GM19463 (cell line): Measurements from ENCODE around the gene RERE.

Source experiments
- ATAC-seq: cut with Tn5 transposase; IDR thresholded peaks from one replicate; pipeline ENCODE4 v1.9.1; 2021; ENCODE audit warnings: mild to moderate bottlenecking, moderate library complexity; ENCODE audit not compliant: unreplicated experiment

The RERE gene

DNA sequence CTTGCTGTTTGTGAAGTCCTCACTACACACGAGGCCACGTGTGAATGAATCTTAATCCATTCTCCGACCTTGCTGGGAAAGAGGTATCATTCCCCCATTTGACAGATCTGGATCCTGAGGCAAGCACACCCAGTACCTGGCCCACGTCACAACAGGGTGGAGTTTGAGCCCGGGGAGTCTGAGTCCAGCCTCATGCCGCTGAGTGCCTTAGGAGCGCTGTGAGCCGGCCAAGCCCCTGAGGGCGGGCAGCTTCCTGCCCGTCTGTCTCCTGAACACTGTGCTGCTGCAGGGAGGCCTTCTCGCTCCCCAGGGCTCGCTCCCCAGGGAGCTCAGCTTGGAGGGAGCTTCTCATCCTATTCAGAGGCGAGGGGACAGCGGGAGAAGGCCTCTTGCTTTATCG is 469.8 kb downstream of the RERE start:
- no peak for ATAC-seq

DNA sequence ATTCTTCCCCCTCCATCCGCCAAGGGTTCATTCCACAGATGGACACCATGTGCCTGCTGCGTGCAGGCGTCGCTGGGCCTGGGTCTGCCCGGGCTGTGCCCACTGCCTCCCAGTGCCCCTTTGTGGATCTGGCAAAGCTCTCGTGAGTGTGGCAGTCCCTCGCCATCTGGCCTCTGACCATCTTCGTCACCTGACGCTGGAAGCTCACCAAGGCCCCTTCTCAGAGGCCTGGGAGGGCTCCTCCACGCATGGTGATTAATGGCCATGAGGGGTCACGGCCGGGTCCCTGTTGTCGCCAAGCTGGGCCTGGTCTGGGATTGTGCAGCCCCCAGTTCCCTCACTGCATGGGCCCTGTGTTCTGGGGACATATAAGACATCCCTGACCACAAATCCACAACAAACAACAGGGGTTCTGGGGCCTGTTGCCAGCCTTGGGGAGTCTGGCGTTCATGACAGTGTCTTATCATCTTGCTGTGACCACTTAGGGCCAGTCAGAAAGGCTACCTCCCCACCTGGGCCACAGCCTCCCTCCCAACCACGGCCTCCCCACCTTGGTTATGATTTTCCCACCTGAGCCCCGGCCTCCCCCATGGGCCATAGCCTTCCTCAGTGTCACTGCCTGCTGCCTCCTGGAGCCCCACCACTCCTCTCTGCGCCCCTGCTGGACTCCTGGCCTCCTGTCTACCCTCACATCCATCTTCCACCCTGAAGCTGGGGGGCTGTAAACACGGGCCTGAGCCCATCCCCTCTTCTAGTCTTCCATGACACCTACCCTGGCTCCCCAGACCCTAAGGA is 471.6 kb downstream of the RERE start:
- ATAC-seq: no peak

DNA sequence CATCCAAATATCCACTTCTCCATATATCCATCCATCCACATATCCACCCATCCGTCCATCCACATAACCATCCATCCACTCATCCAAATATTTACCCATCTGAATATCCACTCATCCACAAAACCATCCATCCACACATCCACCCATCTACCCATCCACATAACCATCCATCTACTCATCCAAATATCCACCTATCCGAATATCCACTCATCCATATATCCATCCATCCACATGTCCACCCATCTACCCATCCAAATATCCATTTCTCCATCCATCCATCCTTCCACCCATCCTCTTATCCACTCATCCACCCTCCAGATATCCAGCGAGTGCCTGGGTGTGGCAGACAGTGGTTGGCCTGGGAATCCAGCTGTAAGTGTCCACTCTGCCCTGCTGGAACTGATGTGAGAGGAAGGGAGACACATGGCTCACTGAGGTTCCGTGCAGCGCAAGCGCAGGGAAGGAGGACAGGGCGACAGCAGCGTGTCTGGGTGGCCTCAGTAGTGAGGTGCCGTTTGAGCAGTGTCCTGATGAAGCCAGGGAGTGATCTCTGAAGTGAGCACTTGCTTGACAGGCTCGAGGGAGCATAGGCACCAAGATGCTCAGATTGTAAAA is 472.4 kb downstream of the RERE start:
- ATAC-seq: no peak

DNA sequence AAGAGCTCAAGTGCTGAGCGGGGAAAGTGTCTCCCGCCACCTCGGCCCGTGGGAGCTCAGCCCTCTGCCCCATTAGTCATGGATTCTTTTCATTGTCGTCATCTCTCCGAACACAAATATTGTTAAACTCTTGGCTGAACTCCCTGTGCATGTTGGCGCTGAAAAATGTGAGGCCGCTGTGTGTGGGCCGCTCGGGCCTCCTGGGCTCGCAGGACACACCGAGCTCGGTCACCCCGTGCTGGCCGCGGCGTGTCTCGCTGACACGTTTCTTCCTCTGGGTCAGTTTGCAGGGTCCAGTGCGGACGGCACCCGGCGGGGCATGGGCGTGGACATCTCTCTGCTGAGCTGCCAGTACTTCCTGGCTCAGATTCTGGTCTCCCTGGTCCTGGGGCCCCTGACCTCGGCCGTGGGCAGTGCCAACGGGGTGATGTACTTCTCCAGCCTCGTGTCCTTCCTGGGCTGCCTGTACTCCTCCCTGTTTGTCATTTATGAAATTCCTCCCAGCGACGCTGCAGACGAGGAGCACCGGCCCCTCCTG is 473.9 kb downstream of the RERE start:
- ATAC-seq: no peak

DNA sequence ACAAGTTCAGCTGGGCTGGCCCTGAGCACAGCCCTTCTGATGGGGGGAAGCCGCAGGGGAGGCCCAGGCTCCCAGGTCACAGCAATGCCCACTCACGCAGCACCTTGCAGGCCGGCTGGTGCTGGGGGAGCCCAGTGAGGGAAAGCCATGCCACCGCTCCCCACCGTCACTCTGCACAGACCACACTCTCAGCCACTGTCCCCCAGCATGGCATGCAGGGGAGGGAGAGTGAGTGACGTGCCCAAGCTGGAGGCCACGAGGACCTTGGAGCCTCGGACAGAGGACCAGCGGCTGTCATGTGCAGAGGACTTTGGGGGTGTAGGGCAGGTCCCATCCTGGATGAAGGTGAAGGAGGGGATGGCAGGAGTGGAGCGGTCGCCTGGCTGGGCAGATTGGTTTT is 474.4 kb downstream of the RERE start:
- ATAC-seq: no peak

DNA sequence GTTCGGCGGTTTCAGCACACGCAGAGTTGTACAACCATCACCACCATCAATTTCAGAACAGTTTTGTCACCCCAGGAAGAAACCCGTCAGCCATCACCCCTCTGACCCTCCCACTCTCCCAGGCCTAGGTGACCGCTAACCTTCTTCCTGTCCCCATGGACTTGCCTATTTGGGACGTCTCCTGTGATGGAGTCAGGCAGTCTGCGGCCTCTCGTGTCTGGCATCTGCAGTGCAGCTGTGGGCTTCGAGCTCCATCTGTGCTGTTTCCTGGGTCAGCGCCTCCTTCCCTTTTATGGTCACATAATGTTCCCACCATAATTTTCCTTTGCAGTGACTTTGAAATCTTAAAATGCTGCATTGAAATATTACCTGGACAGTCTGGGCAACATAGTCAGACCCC is 475.1 kb downstream of the RERE start:
- ATAC-seq: no peak

DNA sequence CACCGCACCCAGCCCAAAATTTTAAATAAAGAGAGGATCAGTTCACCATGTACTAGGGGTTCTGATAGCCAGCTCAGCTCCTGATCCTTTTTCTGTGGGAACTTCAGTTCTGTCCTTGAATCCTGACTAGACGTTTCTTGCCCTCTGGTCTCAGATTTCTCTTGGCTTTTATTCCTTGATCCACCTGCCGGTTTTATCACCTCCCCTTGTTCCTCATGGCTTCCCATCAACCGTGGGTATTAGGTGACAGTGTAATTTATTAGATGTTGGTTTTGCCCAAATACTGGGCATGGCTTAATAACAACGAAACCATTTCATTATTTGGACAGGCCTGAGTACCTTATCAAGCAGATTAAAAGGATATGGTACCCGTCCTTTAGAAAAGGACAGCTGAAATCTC is 477.0 kb downstream of the RERE start:
- no peak for ATAC-seq

DNA sequence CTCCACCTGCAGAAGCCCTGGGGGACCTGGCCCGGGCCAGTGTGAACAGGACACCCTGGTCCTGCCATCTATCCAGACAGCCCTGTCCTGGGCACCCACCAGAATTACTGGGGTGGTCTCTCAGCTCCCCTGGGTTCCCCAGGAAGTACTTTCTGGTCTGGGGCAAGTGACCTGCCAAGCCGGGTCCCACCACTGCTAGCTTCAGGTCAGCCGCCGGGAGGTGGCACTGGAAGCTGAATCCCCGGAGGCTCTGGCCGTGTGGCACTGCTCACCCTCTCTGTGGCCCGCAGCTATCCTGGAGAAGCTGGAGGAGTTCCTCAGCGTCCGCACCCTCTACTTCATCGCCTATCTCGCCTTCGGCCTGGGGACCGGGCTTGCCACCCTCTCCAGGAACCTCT is 478.2 kb downstream of the RERE start:
- ATAC-seq: no peak

DNA sequence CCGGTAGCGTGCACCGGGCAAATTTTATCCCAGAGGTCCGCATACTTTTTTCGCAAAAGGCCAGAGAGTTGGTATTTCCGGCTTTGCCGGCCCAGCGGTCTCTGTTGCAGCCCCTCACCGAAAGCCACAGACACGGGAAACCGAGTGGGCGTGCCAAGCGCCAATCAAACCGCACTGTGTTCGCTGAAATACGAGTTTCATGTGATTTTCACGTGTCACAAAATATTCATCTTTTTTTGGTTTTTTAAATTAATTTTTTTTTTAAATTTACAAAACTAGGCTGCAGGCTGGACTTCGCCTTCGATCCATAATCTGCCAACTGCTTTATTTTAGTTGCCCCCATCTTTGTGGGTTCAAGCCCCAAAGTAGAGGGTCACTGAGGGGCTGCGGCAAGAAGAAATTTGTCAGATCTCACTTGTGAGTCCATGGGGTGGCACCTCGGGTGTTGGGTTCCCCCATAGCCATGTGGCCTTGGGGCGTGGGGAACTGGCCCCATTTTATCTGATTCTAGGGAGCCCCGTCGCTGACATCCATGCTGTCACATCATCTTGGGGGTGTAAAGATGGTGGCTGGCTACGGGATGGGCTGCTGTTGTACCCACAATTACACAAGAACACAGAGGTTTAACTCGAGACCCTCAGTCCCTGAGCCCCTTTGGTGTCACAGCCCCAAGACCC is 478.8 kb downstream of the RERE start:
- ATAC-seq: no peak

DNA sequence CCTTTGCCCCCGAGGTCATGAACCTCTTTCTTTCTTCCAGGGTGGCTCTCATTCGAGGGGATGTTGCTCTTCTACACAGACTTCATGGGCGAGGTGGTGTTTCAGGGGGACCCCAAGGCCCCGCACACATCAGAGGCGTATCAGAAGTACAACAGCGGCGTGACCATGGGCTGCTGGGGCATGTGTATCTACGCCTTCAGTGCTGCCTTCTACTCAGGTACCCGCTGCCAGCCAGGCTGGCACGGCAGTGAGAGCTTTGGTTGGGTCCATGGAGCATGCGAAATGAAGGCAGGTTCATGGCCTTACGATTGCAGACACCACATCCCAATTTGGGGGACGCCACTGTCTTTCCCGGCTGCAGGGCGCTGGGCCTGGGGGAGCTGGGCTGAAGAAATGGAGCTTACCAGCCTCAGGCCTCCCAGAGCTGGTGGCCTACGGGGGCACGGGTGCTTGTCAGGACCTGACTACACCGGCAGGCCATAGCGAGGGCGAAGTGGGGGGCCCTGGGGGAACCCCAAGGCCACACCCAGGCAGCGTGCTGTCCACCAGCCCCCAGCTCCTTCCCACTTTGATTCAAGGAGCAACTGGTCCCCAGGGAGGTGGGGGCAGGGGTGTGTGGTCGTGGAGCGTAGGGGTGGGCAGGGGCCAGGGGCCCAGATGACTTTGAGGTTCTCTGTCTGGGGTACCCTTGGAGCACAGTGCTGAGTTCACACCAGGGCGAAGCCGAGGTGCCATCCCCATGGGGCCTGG is 479.5 kb downstream of the RERE start:
- no peak for ATAC-seq

DNA sequence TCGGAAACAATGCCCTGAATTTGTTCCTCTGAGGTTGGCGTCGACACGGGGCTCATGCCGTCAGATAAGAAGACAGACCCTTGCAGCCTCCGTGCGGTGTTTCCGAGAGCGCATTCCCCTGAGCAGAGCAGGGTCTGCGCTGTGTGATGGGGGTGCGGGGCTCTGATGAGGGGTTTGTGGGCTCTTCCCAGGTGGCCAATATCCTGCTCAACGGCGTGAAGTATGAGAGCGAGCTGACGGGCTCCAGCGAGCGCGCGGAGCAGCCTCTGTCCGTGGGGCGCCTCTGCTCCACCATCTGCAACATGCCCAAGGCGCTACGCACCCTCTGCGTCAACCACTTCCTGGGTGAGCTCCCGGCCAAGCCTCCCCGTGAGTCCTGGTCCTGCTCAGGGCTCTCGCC is 482.2 kb downstream of the RERE start:
- ATAC-seq: no peak

DNA sequence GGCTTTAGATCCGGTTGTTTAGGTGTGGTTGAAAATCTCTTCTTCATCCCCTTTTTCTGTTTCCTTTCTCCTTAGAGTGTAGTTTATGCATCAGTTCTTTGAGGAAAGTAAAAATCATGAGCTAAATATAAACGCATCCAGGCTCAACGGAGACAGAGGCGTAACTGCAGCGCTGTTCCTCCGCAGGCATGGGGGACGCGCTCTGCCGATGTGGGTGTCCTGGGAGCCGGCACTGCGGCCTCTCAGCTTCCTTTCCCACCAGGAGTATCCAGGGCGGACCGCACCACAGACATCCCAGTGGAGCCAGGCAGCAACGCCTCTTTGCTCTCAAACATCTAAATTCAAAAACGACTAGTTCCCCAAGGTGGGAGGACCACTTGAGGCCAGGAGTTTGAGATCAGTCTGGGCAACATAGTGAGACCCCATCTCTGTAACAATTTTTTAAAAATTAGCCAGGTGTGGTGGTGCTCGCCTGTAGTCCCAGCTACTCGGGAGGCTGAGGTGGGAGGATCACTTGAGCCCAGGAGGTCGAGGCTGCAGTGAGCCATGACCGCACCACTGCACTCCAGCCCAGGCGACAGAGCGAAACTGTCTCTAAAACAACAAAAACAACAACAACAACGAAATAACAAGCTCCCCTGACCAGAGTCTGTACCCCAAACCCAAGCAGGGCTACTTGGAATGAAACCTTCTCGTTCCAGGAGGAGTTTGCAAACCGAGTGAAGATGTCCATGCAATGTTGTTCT is 483.2 kb downstream of the RERE start:
- ATAC-seq: no peak

DNA sequence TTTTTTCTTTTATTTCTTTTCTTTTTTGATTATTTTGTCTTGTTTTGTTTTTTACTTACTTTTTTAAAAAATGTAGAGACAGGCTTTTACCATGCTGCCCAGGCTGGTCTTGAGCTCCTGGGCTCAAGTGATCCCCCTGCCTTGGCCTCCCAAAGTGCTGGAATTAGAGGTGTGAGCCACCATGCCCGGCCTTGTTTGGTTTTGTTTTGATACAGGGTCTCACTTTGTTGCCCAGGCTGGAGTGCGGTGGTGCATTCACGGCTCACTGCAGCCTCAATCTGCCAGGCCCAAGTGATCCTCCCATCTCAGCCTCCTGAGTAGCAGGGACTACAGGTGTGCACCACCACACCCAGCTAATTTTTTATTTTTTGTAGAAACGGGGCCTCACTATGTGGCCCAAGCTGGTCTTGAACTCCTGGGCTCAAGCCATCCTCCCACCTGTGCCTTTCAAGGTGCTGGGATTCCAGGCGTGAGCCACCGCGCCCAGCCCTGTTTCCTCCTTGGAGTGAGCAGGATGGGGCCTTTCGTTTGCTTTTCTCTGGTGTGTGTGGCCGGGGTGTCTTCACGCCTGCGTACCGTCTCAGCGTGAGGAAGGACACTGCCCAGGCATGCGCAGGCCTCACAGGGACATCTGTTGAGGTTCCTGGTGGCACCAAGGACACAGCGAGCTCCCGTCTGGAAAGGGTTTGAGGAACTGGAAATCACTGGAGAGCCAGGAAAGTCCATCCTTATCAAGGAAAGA is 484.0 kb downstream of the RERE start:
- ATAC-seq: no peak

DNA sequence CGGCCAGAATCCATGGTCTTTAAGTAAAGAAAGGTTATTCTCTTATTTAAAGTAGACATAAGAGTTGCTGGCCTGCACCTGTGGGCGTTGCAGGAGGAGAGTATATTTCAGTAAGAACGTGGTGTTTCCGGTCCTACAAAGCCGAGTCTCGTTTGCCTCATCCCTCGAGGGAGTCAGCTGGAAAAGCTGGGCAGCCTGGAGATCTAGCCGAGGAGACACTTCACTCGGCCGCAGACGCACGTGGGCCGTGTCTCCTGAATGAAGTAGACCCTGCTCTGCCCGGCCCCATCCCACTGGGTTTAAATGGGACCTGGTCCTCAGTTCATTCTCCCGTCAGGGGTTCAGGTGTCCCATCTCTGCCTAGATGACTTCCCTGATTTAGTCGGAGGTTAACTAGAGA is 484.6 kb downstream of the RERE start:
- no peak for ATAC-seq

DNA sequence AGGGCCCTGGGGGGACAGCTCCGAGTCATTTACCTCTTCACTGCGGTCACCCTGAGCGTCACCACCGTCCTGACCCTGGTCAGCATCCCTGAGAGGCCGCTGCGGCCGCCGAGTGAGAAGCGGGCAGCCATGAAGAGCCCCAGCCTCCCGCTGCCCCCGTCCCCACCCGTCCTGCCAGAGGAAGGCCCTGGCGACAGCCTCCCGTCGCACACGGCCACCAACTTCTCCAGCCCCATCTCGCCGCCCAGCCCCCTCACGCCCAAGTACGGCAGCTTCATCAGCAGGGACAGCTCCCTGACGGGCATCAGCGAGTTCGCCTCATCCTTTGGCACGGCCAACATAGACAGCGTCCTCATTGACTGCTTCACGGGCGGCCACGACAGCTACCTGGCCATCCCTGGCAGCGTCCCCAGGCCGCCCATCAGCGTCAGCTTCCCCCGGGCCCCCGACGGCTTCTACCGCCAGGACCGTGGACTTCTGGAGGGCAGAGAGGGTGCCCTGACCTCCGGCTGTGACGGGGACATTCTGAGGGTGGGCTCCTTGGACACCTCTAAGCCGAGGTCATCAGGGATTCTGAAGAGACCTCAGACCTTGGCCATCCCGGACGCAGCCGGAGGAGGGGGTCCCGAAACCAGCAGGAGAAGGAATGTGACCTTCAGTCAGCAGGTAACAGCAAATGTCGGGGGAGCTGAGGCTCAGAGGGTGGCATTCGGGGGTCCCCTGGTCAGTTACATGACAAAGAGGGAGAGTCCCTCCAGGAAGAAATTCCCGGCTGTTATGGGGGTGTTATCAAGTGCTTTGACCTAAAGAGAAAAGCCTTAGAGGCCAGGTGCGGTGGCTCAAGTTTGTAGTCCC is 486.9 kb downstream of the RERE start:
- no peak for ATAC-seq

DNA sequence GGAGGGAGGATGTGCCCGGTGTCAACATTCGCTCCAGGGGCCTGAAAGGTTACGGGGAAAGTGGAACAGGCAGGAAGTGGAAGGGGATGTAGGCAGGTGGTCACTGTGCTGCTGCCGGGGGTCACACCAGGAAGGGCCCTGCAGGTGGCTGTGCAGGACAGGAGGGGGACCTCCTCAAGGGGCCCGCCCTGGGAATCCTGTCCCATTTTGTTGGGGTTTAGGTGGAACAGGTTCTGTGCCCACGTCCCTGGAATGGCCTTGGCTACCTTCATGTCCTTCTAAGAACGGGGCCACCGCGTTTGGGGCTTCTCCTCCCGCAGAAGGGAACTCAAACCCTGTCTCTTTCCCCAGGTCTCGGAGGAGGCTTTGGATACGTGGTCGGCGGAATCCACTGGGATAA is 487.6 kb downstream of the RERE start:
- ATAC-seq: no peak

DNA sequence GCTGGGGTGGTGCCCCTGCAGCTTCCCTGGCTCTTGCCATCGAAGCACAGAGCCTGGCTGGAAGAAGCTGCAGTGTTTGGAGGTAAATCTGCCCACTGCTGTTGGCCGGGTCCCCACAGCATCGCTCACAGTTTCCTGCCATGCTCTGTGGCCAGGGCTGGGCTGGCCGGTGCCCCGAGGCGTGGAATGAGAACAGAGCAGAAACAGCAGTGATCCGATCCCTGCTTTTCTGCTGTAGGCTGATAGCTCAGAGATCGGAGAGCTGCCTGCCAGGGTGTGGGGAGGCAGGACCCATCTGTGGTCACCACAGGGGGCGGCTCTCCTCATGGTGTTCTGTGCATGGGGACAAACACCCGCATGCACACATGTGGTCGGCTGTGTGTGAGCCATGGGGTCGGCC is 488.0 kb downstream of the RERE start:
- no peak for ATAC-seq

DNA sequence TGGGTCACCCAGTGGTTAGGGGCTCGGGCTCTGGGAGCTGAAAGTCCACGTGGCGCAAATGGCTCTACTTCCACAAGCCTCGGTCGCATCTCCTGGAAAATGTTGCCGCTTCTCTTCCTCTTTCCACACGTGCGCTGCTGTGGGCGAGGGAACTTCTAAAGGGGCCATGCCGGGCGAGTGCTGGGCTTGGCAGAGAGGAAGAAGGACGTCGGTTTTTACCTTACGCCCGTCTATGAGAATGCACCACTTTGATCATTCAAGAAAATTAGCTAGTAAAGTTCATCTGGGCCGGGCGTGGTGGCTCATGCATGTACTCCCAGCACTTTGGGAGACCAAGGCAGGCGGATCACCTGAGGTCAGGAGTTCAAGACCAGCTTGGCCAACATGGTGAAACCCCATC is 489.2 kb downstream of the RERE start:
- no peak for ATAC-seq

DNA sequence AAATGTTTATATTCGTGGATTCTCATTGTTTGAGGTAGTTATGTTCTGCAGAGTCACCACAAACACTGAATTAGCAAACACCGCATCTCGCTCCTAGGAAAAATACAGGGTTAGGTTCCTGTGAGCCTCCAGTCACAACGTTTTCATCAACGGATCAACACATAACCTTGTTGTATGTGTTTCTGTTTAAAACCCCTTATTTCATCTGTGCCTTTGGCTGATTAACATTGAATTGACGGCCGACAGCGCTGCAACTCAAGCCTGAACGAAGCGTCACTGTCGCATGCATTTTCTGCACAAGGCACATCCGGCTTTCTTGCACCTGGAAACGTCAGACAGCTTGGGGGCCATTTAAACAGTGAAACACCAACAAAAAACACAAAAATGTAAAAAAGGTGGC is 491.2 kb downstream of the RERE start:
- ATAC-seq: no peak
